Spleen (tissue), 11 donors: ENCODE data around the gene ATF7IP2. TPM values are rescaled to one million over a fixed set of nuclear protein-coding genes. Genes with fewer than 3 reads are reported as not detected.
"Not testable (repeated sequence)": the region's sequence is repeated elsewhere in the genome, so short reads cannot be mapped to it uniquely, and the experiment has no call there.

Source experiments
- DNase-seq: peaks from one replicate; pipeline ENCODE4 v3.0.0-alpha.2; 2020
- H3K27ac ChIP-seq, 8 donors: fragments of 200-600 bp; sonication (generic) in 7 of 8; 1 replicate in 4 of 8; 2 replicates in 4 of 8; pipeline versions ENCODE4 v1.5.0 to v1.8.0; 2016 to 2021; ENCODE audit warnings: inconsistent platforms in 4 of 8, mild to moderate bottlenecking in 4 of 8, moderate library complexity in 1 of 8
- H3K27me3 ChIP-seq, 7 donors: fragments of 200-600 bp; sonication (generic) in 6 of 7; replicated peaks in 1 of 7; 1 replicate in 4 of 7; 2 replicates in 3 of 7; pipeline versions ENCODE4 v1.5.0 to v1.8.0; 2016 to 2021; ENCODE audit warnings: inconsistent platforms in 3 of 7, mild to moderate bottlenecking in 1 of 7
- H3K36me3 ChIP-seq, 6 donors: fragments of 200-600 bp; sonication (generic) in 5 of 6; 1 replicate in 4 of 6; 2 replicates in 2 of 6; pipeline versions ENCODE4 v1.5.0 to v1.8.0; 2016 to 2021; ENCODE audit warnings: inconsistent platforms in 2 of 6
- H3K4me1 ChIP-seq, 6 donors: fragments of 200-600 bp; sonication (generic) in 5 of 6; 1 replicate in 3 of 6; 2 replicates in 3 of 6; pipeline versions ENCODE4 v1.5.0 to v1.8.0; 2016 to 2021; ENCODE audit warnings: inconsistent platforms in 3 of 6
- H3K4me3 ChIP-seq, 8 donors: fragments of 200-600 bp; sonication (generic) in 7 of 8; 1 replicate in 4 of 8; 2 replicates in 4 of 8; pipeline versions ENCODE4 v1.5.0 to v1.8.0; 2016 to 2021; ENCODE audit warnings: inconsistent platforms in 4 of 8, mild to moderate bottlenecking in 4 of 8, moderate library complexity in 2 of 8
- H3K9me3 ChIP-seq, 8 donors: fragments of 200-600 bp; sonication (generic) in 7 of 8; 1 replicate in 4 of 8; 2 replicates in 4 of 8; pipeline versions ENCODE4 v1.5.0 to v1.8.0; 2016 to 2021; ENCODE audit warnings: inconsistent platforms in 4 of 8
- CTCF ChIP-seq, 11 experiments: fragments of 200-600 bp in 7 of 11; fragments of 450-650 bp in 4 of 11; sonication (generic) in 4 of 11; IDR thresholded peaks in 8 of 11; conservative IDR thresholded peaks in 3 of 11; 1 replicate in 7 of 11; 2 replicates in 4 of 11; pipeline versions ENCODE4 v1.4.0 to v1.8.0; 2016 to 2021; ENCODE audit warnings: antibody characterized with exemption in 11 of 11, inconsistent platforms in 4 of 11, mild to moderate bottlenecking in 1 of 11
- POLR2A ChIP-seq, 3 donors: fragments of 450-650 bp; IDR thresholded peaks; one replicate each; pipeline ENCODE4 v1.5.1; 2017; ENCODE audit warnings: antibody characterized with exemption in 3 of 3, mild to moderate bottlenecking in 1 of 3
- POLR2AphosphoS5 ChIP-seq, 3 donors: sonication (generic); formaldehyde crosslinking; IDR thresholded peaks; one replicate each; pipeline ENCODE4 v1.5.1; 2017; ENCODE audit warnings: antibody characterized with exemption in 3 of 3
- WGBS, 5 donors: extraction: QIAGEN DNeasy Blood & Tissue Kit in 3 of 5; methylation state at CpG; one replicate each; pipeline versions ENCODE4 v1.1.5 to v1.1.7; 2013 to 2018; 5-methylcytosine and 5-hydroxymethylcytosine counted together
- intact Hi-C: fragments of 100-400 bp; cut with DNase I; formaldehyde crosslinking; loops from one replicate; pipeline ENCODE4 v1.15.0; 2023; ENCODE audit warnings: low total_unique reads
- polyA plus RNA-seq, 3 donors: library from polyadenylated mRNA; stranded (reverse); fragments of 200-250 nt; gene quantifications; one replicate each; pipeline ENCODE4 v1.2.1, GENCODE V29; 2013
- total RNA-seq, 7 donors: library from RNA; depleted of rRNA in 3 of 7; stranded (reverse); fragments of >200 nt in 3 of 7; fragmentation: NEBNext Ultra II Directional in 4 of 7; extraction: Animal tissue kit (Norgen Biotek cat#: 25700) in 4 of 7; gene quantifications; one replicate each; pipeline versions ENCODE4 v1.1.0 to v1.2.1, GENCODE V29; 2016 to 2021
- donor health status: healthy with polysubstance abuse.
- donor health status: DM: no; HTN: no; CAD: no; lungs with moderate emphysema.
- donor health status: DM: no; HTN: no; CAD: no.
- donor health status: Bipolar disorder and iron deficiency.
- donor health status: healthy.
- donor health status: DM: no; HTN: no; CAD: no.
- donor health status: DM: yes; HTN: yes; CAD: no.

ATF7IP2 gene
- total and polyA plus RNA-seq, 10 donors = 26.2 to 45.4 (median 31.8) TPM

DNA sequence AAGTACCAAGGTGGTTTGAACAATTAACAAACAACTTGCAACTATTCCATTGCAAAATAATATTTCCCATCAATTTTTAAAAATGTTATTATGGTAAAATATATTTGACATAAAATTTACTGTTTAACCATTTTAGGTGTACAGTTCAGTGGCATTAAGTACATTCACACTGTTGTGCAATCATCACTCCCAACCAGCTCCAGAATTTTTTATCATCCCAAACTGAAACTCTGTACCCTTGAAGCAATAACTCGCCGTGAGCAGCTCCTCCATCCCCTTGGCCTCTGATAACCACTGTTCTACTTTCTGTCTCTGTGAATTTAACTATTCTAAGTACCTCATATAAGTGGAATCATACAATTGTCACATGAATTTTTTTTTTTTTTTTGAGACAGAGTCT is 33.6 kb upstream of the ATF7IP2 start:
- Histone ChIP-seq H3K36me3 (no peaks in the 10 kb centered on the region), H3K9me3 (peaks cover 0 to 26% (median 7%) of the 10 kb centered on the region in 8 donors), H3K4me3 (no peak overlapping the region), H3K27me3 (no peaks in the 10 kb centered on the region), H3K4me1 (no peaks in the 10 kb centered on the region), H3K27ac (no peak overlapping the region)
- no peak for DNase-seq
- 72 to 90% (median 84%) methylated on average over 2 of the region's 2 CpGs for WGBS, 5 donors
- intact Hi-C loops = no loop called here
- TF ChIP-seq POLR2AphosphoS5 (IDR thresholded peaks at IDR 0.05) (no peak), POLR2A (IDR thresholded peaks at IDR 0.05) (no peak), CTCF (IDR thresholded peaks at IDR 0.05 in 8 of 11, conservative IDR thresholded peaks at IDR 0.05 in 3 of 11) (no peak)

DNA sequence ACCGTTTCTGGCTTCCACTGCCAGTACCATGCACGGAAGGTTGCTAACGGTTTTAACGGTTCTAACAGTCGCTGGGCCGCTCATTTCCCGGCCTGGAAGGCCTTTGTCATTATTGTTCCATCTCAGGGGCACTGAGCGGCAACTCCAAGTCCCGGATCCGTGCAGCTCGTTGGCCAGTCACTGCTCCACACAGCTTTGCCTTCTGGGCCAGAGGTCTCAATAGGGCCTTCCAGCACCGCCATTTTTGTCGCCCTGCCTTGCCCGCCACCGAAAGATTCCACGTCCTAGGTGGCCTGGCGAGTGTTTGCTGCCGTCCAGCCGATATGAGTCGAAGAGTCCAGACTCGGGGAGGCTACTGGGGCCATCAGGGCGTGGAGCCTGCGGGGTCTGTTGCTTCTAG is 30.3 kb upstream of the ATF7IP2 start:
- Histone ChIP-seq H3K4me3 (no peak overlapping the region), H3K4me1 (no peaks in the 10 kb centered on the region), H3K36me3 (no peaks in the 10 kb centered on the region), H3K9me3 (peaks cover 0 to 23% (median 8%) of the 10 kb centered on the region in 8 donors), H3K27me3 (no peaks in the 10 kb centered on the region), H3K27ac (no peak overlapping the region)
- peak; percentile 45 for DNase-seq
- whole genome bisulfite sequencing, 5 donors = 95 to 97% (median 95%) methylated on average over 17 to 23 of the region's 23 CpGs
- TF ChIP-seq CTCF (IDR thresholded peaks at IDR 0.05 in 8 of 11, conservative IDR thresholded peaks at IDR 0.05 in 3 of 11) (no peak), POLR2A (IDR thresholded peaks at IDR 0.05) (no peak), POLR2AphosphoS5 (IDR thresholded peaks at IDR 0.05) (no peak)
- intact Hi-C loops = no loop called here

- 89 to 94% (median 90%) methylated on average over 11 of the region's 11 CpGs for WGBS, 5 donors
- H3K27me3 ChIP-seq = no peaks in the 10 kb centered on the region
- DNase-seq = no peak
- H3K4me1 ChIP-seq = peaks cover 0 to 6% (median 3%) of the 10 kb centered on the region in 6 donors
- H3K4me3 ChIP-seq = no peak overlapping the region
- H3K27ac ChIP-seq = no peak overlapping the region
- TF ChIP-seq CTCF (IDR thresholded peaks at IDR 0.05 in 8 of 11, conservative IDR thresholded peaks at IDR 0.05 in 3 of 11) = no peak
- TF ChIP-seq POLR2AphosphoS5 (IDR thresholded peaks at IDR 0.05) = no peak
- no peak for TF ChIP-seq POLR2A (IDR thresholded peaks at IDR 0.05)
- intact Hi-C loops = no loop called here
- H3K9me3 ChIP-seq = peaks cover 0 to 23% (median 8%) of the 10 kb centered on the region in 8 donors
- no peaks in the 10 kb centered on the region for H3K36me3 ChIP-seq
These were observed 28.7 kb upstream of the ATF7IP2 start for GRCh38 chr16:10356870-10357842.

DNA sequence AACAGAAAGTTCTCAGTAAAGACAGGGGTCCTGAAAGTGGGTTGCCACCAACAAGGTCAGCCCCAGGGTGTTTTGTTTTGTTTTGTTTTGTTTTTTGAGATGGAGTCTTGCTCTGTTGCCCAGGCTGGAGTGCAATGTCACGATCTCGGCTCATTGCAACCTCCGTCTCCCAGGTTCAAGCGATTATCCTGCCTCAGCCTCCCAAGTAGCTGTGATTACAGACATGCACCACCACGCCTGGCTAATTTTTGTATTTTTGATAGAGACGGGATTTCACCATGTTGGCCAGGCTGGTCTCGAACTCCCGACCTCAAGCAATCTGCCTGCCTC is 24.1 kb upstream of the ATF7IP2 start:
- H3K9me3 ChIP-seq, intact Hi-C loops, H3K36me3 ChIP-seq, H3K27me3 ChIP-seq: not testable (repeated sequence)
- H3K4me3 ChIP-seq = peak overlapping the region in 1 of 8 donors; percentile 27
- peak; percentile 40 for DNase-seq
- WGBS, 5 donors = 87 to 96% (median 94%) methylated on average over 8 of the region's 8 CpGs
- peaks cover 0 to 15% (median 8%) of the 10 kb centered on the region in 6 donors for H3K4me1 ChIP-seq
- peak overlapping the region in 2 of 8 donors; percentile 7 to 43 for H3K27ac ChIP-seq
